Cardiac fibroblast (primary cell): ENCODE data around the gene IP6K3.

Source experiments
- DNase-seq, 2 donors: peaks; one replicate each; pipeline versions ENCODE4 v3.0.0 to v3.0.0-alpha.2; 2010; ENCODE audit warnings: low read depth in 2 of 2
- H3K4me3 ChIP-seq, 2 donors: replicated peaks in 1 of 2; 1 replicate in 1 of 2; 2 replicates in 1 of 2; pipeline ENCODE4 v1.5.1; 2011; ENCODE audit warnings: low read depth in 2 of 2, low read length in 2 of 2, mild to moderate bottlenecking in 2 of 2, moderate library complexity in 1 of 2
- CTCF ChIP-seq: IDR thresholded peaks from one replicate; pipeline ENCODE4 v1.5.1; 2011; ENCODE audit warnings: low read depth, mild to moderate bottlenecking, low read length, inconsistent platforms

Gene IP6K3

GRCh38 chr6:33704215-33705066, 42.3 kb downstream of the IP6K3 start:
- no peak for TF ChIP-seq CTCF
- DNase-seq: no peak

GRCh38 chr6:33702345-33702977, 44.2 kb downstream of the IP6K3 start:
- H3K4me3 ChIP-seq: no peak overlapping the region
- TF ChIP-seq CTCF: peak; percentile 70
- DNase-seq: peak; percentile 76 to 85

More at GRCh38 chr6:33704215-33705066, 42.3 kb downstream of the IP6K3 start:
- H3K4me3 ChIP-seq: no peak overlapping the region

GRCh38 chr6:33700391-33701050, 46.2 kb downstream of the IP6K3 start:
- TF ChIP-seq CTCF: peak; percentile 78
- no peak overlapping the region for H3K4me3 ChIP-seq
- peak; percentile 75 to 80 for DNase-seq

GRCh38 chr6:33699739-33700138, 47.0 kb downstream of the IP6K3 start:
- TF ChIP-seq CTCF: no peak
- no peak for DNase-seq

DNA sequence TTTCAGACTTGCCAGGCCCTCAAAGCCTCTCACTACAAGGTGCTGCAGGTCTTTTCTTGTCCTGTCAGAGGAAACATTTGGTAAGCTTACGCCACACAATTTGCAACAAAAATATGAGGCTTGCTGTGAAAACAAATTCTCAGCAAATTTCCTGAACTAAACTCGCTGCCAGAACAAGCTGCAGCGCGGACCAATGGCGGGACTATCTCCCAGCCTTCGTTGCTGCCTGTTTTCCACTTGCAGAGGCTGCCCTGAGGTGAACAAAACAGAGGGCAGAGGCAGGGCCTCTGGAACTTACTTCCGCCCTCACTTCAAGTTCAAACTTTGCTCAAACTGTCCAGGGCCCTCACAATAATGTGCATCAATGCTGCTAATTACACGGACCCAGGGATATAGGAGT, 47.6 kb downstream of the IP6K3 start:
- no peak for TF ChIP-seq CTCF
- no peak overlapping the region for H3K4me3 ChIP-seq
- no peak for DNase-seq

More at GRCh38 chr6:33699739-33700138, 47.0 kb downstream of the IP6K3 start:
- H3K4me3 ChIP-seq: no peak overlapping the region

GRCh38 chr6:33698494-33698893, 48.2 kb downstream of the IP6K3 start:
- DNase-seq: no peak
- TF ChIP-seq CTCF: no peak

More at GRCh38 chr6:33698494-33698893, 48.2 kb downstream of the IP6K3 start:
- no peak overlapping the region for H3K4me3 ChIP-seq
